K562 (cell line): ENCODE data around the gene TMCC1. TPM values are rescaled to one million over a fixed set of nuclear protein-coding genes. Genes with fewer than 3 reads are reported as not detected.

Experiments
- ATAC-seq: fragments of 200-7000 bp; cut with Tn5 transposase; 3 replicates; pipeline ENCODE4 v1.9.1; 2020; ENCODE audit warnings: moderate library complexity
- BruUV-seq: library from RNA; stranded (reverse); fragments of 400-500 nt; replicated peaks from 2 replicates; lab custom pipeline; 2021; lab: Mats Ljungman, UMichigan
- CTCF ChIA-PET: fragments of 300-600 bp; formaldehyde crosslinking; extraction: SDS; loops from one replicate; lab custom pipeline; 2021; ENCODE audit warnings: low intra/inter-chr PET ratio; lab: Yijun Ruan, JAX
- POLR2A ChIA-PET: fragments of 300-600, 350-650 bp; sonication (Branson Sonifier 250); formaldehyde crosslinking; extraction: SDS; loops from one replicate; lab custom pipeline; 2021; ENCODE audit warnings: antibody characterized with exemption, inconsistent platforms; lab: Yijun Ruan, JAX
- DNase-seq, 4 experiments: peaks; one replicate each; pipeline versions ENCODE4 v3.0.0 to v3.0.0-alpha.2; 2011 to 2018; ENCODE audit warnings: low spot score in 3 of 4, mixed read lengths in 3 of 4; ENCODE audit errors: extremely low read depth in 1 of 4
- FAIRE-seq: peaks from 2 replicates; lab custom pipeline; 2011; peaks lifted over from hg19 to GRCh38; lab: Jason Lieb, UNC
- H2AFZ ChIP-seq: 2 replicates; pipeline ENCODE4 v1.6.0; 2011; ENCODE audit warnings: low read depth, low read length, control low read depth, inconsistent platforms
- H3K27ac ChIP-seq: fragments of 200-600 bp; 3 replicates; pipeline ENCODE4 v1.8.0; 2011; ENCODE audit warnings: low read depth, mild to moderate bottlenecking, control low read depth, inconsistent platforms, low read length, moderate library complexity, mixed read lengths; ENCODE audit errors: extremely low read depth
- H3K27me3 ChIP-seq, 2 experiments: fragments of 300-600 bp in 1 of 2; 2 replicates in 1 of 2; 3 replicates in 1 of 2; pipeline versions ENCODE4 v1.6.0 to v1.8.0; 2011; ENCODE audit warnings: inconsistent platforms in 2 of 2, low read length in 2 of 2, mild to moderate bottlenecking in 1 of 2, mixed read lengths in 1 of 2, moderate library complexity in 1 of 2; ENCODE audit not compliant: control insufficient read depth in 2 of 2, insufficient read depth in 2 of 2
- H3K36me3 ChIP-seq: fragments of 300-600 bp; 3 replicates; pipeline ENCODE4 v1.8.0; 2011; ENCODE audit warnings: mild to moderate bottlenecking, low read length, inconsistent platforms; ENCODE audit not compliant: control insufficient read depth, insufficient read depth
- H3K4me1 ChIP-seq, 2 experiments: fragments of 200-600 bp in 1 of 2; replicated peaks in 1 of 2; 2 replicates in 1 of 2; 3 replicates in 1 of 2; pipeline versions ENCODE4 v1.5.1 to v1.8.0; 2011; ENCODE audit warnings: inconsistent platforms in 2 of 2, low read length in 2 of 2, mild to moderate bottlenecking in 1 of 2, mixed read lengths in 1 of 2, moderate library complexity in 1 of 2; ENCODE audit not compliant: control insufficient read depth in 2 of 2, insufficient read depth in 2 of 2
- H3K4me2 ChIP-seq: 2 replicates; pipeline ENCODE4 v1.6.1; 2011; ENCODE audit warnings: low read length, control low read depth, inconsistent platforms, mixed read lengths; ENCODE audit not compliant: insufficient read depth
- H3K4me3 ChIP-seq: fragments of 200-600 bp; sonication (generic), shearing (Covaris generic); 2 replicates; pipeline ENCODE4 v1.5.1; 2016; ENCODE audit warnings: control low read depth, inconsistent platforms
- H3K79me2 ChIP-seq: fragments of 200-600 bp; 3 replicates; pipeline ENCODE4 v1.8.0; 2011; ENCODE audit warnings: low read length, inconsistent platforms; ENCODE audit not compliant: control insufficient read depth, insufficient read depth
- H3K9ac ChIP-seq, 2 experiments: 2 replicates each; pipeline versions ENCODE4 v1.6.0 to v1.6.1; 2011; ENCODE audit warnings: low read depth in 2 of 2, low read length in 2 of 2, control low read depth in 1 of 2, inconsistent platforms in 1 of 2, mild to moderate bottlenecking in 1 of 2, mixed read lengths in 1 of 2; ENCODE audit not compliant: insufficient read depth in 1 of 2
- H3K9me1 ChIP-seq: one replicate; pipeline ENCODE4 v1.6.0; 2011; ENCODE audit warnings: inconsistent platforms, mild to moderate bottlenecking, low read length, moderate library complexity; ENCODE audit not compliant: control insufficient read depth, insufficient read depth
- H3K9me3 ChIP-seq: replicated peaks from 2 replicates; pipeline ENCODE4 v1.5.1; 2011; ENCODE audit warnings: low read depth, low read length, inconsistent platforms; ENCODE audit not compliant: control insufficient read depth, insufficient read depth
- H4K20me1 ChIP-seq: replicated peaks from 2 replicates; pipeline ENCODE4 v1.6.1; 2011; ENCODE audit warnings: low read length, inconsistent platforms, mixed read lengths; ENCODE audit not compliant: control insufficient read depth, insufficient read depth
- CTCF ChIP-seq, 3 experiments: IDR thresholded peaks in 2 of 3; conservative IDR thresholded peaks in 1 of 3; 2 replicates each; pipeline ENCODE4 v1.5.1; 2011 to 2012; ENCODE audit warnings: low read length in 3 of 3, mild to moderate bottlenecking in 3 of 3, control low read depth in 2 of 3, improper control_type of control experiment in 1 of 3, inconsistent platforms in 1 of 3, low read depth in 1 of 3, mixed read lengths in 1 of 3, moderate library complexity in 1 of 3; ENCODE audit not compliant: insufficient read depth in 2 of 3
- E4F1 ChIP-seq: fragments of 250-450 bp; sonication (Bioruptor Pico); IDR thresholded peaks from 2 replicates; pipeline ENCODE4 v1.5.0; 2021; ENCODE audit warnings: mild to moderate bottlenecking, borderline replicate concordance
- RAD21 ChIP-seq, 2 experiments: fragments of 250-450 bp in 1 of 2; fragments of 450-650 bp in 1 of 2; sonication (Bioruptor Pico) in 1 of 2; formaldehyde crosslinking in 1 of 2; IDR thresholded peaks in 1 of 2; conservative IDR thresholded peaks in 1 of 2; 2 replicates each; pipeline versions ENCODE4 v1.4.0 to v1.8.0; 2020 to 2022; ENCODE audit warnings: mild to moderate bottlenecking in 2 of 2, moderate library complexity in 1 of 2
- REST ChIP-seq, 2 experiments: fragments of 450-650 bp; formaldehyde crosslinking in 1 of 2; IDR thresholded peaks; 2 replicates each; pipeline versions ENCODE4 v1.4.0 to v1.6.1; 2014 to 2020; ENCODE audit warnings: mild to moderate bottlenecking in 2 of 2, borderline replicate concordance in 1 of 2, low read depth in 1 of 2
- WHSC1 ChIP-seq: IDR thresholded peaks from one replicate; pipeline ENCODE4 v1.6.1; 2012; ENCODE audit warnings: low read length, control low read depth, inconsistent platforms
- WGBS: fragments of 100-300 bp; shearing (Covaris generic); methylation state at CpG from one replicate; pipeline ENCODE4 v1.1.6; 2016; ENCODE audit warnings: low coverage, mixed read lengths; ENCODE audit not compliant: insufficient coverage; ENCODE audit errors: missing lambda C conversion rate; 5-methylcytosine and 5-hydroxymethylcytosine counted together
- in situ Hi-C: fragments of 300-500 bp; cut with MboI; formaldehyde crosslinking; loops from 4 replicates; pipeline ENCODE4 v1.15.0; 2018; ENCODE audit warnings: inconsistent platforms, mixed read lengths
- intact Hi-C: fragments of 100-400 bp; cut with micrococcal nuclease; formaldehyde crosslinking; loops from 2 replicates; pipeline ENCODE4 v1.14.2; 2022
- polyA plus RNA-seq, 8 experiments: library from polyadenylated mRNA; depleted of rRNA in 4 of 8; stranded (reverse) in 5 of 8; unstranded in 3 of 8; fragments of >200 nt; fragmentation: Nextera tagmentation in 2 of 8; fragmentation: Illumina TruSeq in 1 of 8; extraction: Ambion mirVana in 2 of 8; extraction: Trizol in 1 of 8; gene quantifications; 2 replicates each; pipeline versions ENCODE4 v1.2.1 to v1.2.3, GENCODE V29; 2011 to 2014; ENCODE audit warnings: inconsistent platforms in 1 of 8, missing spikeins in 1 of 8
- total RNA-seq, 7 experiments: library from RNA; depleted of rRNA in 6 of 7; stranded (reverse); fragments of >200 nt in 6 of 7; fragmentation: Illumina TruSeq in 2 of 7; extraction: Trizol in 2 of 7; gene quantifications; 2 replicates each; pipeline versions ENCODE4 v1.2.1 to v1.2.3, GENCODE V29; 2011 to 2021; ENCODE audit warnings: low replicate concordance in 1 of 7

TMCC1 gene
- total and polyA plus RNA-seq, 9 of the 15 experiments (the other 6 are each of a cell fraction or from before 2014, with no cell fraction given), result 0.89 to 8.7 (median 4.0) TPM

GRCh38 chr3:129934234-129935123 is 41.0 kb upstream of the TMCC1 start:
- FAIRE-seq (peak; percentile 84), ATAC-seq (peak; percentile 73), DNase-seq (peak; percentile 35 to 59 (median 54))
- intact Hi-C loops (loop anchor here (1.0 to 10.0 kb wide), 5 partner anchors 107 to 552 kb away; no protein-coding TSS in a partner anchor), in situ Hi-C loops (loop anchor here (10.0 kb wide), 2 partner anchors 100 to 440 kb away; no protein-coding TSS in a partner anchor)
- Histone ChIP-seq H3K4me2 (peak overlapping the region; percentile 66), H3K9me1 (no peaks in the 10 kb centered on the region), H2AFZ (peak overlapping the region; percentile 60), H3K9ac (no peak overlapping the region; a peak in 1 of 4 replicates), H3K4me3 (peak overlapping the region; percentile 9), H3K27me3 (peaks cover 0 to 5% of the 10 kb centered on the region in 2 experiments; a peak in 1 of 5 replicates), H3K27ac (no peak overlapping the region), H4K20me1 (no peaks in the 10 kb centered on the region), H3K9me3 (no peaks in the 10 kb centered on the region), H3K79me2 (no peaks in the 10 kb centered on the region), H3K4me1 (peaks cover 0 to 5% of the 10 kb centered on the region in 2 experiments; a peak in 2 of 5 replicates), H3K36me3 (no peaks in the 10 kb centered on the region)
- BruUV-seq, result no TSS peak
- CTCF ChIA-PET, result interaction anchor here (0.6 to 1.9 kb wide), 7 partner anchors 8 to 591 kb away, joined by 3 to 11 read pairs (median 4); no protein-coding TSS in a partner anchor
- POLR2A ChIA-PET, result interaction anchor here (1.1 kb wide), 1 partner anchor 458 kb away, joined by 3 read pairs; no protein-coding TSS in a partner anchor
- WGBS, result 2% methylated on average over 20 of the region's 20 CpGs
- TF ChIP-seq E4F1 (CRISPR knock-in tag) (no peak), RAD21 (CRISPR knock-in tag; conservative IDR thresholded peaks at IDR 0.05 in 1 of 2, IDR thresholded peaks at IDR 0.05 in 1 of 2) (peak; percentile 65 to 77), REST (IDR thresholded peaks at IDR 0.05; ENCODE audit: borderline replicate concordance) (peak; percentile 68; the same call in 1 of the 2 replicates), REST (CRISPR knock-in tag; IDR thresholded peaks at IDR 0.05; ENCODE audit: low read depth) (no peak), WHSC1 (no peak), CTCF (IDR thresholded peaks at IDR 0.05 in 2 of 3, conservative IDR thresholded peaks at IDR 0.05 in 1 of 3; ENCODE audit: insufficient read depth in 2 of 3, low read depth in 1 of 3, low read length in 3 of 3) (peak; percentile 63 to 84 (median 74))
